ENCODE measurements around the gene ZFP36.
A peak's percentile ranks its signal among the peaks of the same experiment; 100 is the strongest.
"Not testable (repeated sequence)": the region's sequence is repeated elsewhere in the genome, so short reads cannot be mapped to it uniquely, and the experiment has no call there.

Gene ZFP36

GRCh38 chr19:39435499-39436349 lies 29.1 kb downstream of the ZFP36 start, which contains the start of gene RPS16:
Gene RPS16, minus strand, starts transcription at chr19:39435949. Its CDS starts 54 bp downstream, at chr19:39435895.
- DNase-seq (ENCODE audit: low read depth in 1 of 2, low spot score in 1 of 2) = peak; percentile 98 to 99

- no peak for DNase-seq (ENCODE audit: low read depth in 1 of 2, low spot score in 1 of 2)
These were observed 29.7 kb downstream of the ZFP36 start for GRCh38 chr19:39436350-39436716.

- DNase-seq (ENCODE audit: low read depth in 1 of 2, low spot score in 1 of 2) = no peak
These were observed 31.8 kb downstream of the ZFP36 start for GRCh38 chr19:39438270-39438934.

GRCh38 chr19:39444598-39445195 lies 38.0 kb downstream of the ZFP36 start:
- DNase-seq (ENCODE audit: low read depth in 1 of 2, low spot score in 1 of 2) = no peak

- DNase-seq (ENCODE audit: low read depth in 1 of 2, low spot score in 1 of 2) = peak; percentile 89 to 97
These were observed 38.8 kb downstream of the ZFP36 start, which contains the start of gene SUPT5H for GRCh38 chr19:39445196-39446111. Gene SUPT5H, plus strand, starts transcription at chr19:39445582. Its CDS starts 309 bp downstream, at chr19:39445891.

- no peak for DNase-seq (ENCODE audit: low read depth in 1 of 2, low spot score in 1 of 2)
These were observed 39.9 kb downstream of the ZFP36 start for GRCh38 chr19:39446365-39447084.

GRCh38 chr19:39448271-39448670 lies 41.6 kb downstream of the ZFP36 start:
- DNase-seq (ENCODE audit: low read depth in 1 of 2, low spot score in 1 of 2) = no peak

GRCh38 chr19:39449116-39449797 lies 42.6 kb downstream of the ZFP36 start:
- DNase-seq (ENCODE audit: low read depth in 1 of 2, low spot score in 1 of 2) = no peak

- DNase-seq (ENCODE audit: low read depth in 1 of 2, low spot score in 1 of 2) = not testable (repeated sequence)
These were observed 44.6 kb downstream of the ZFP36 start for GRCh38 chr19:39451257-39451656.

Data from activated CD4-positive, alpha-beta T cell treated with anti-CD3 and anti-CD28 coated beads, Interleukin-2, amount 50 U/mL, for 24 hours (primary cell).